ENCODE data around the gene DISC1.
"Not testable (repeated sequence)": the region's sequence is repeated elsewhere in the genome, so short reads cannot be mapped to it uniquely, and the experiment has no call there.

Gene DISC1

GRCh38 chr1:231959225-231959884, 332.8 kb downstream of the DISC1 start:
- no peak for DNase-seq (ENCODE audit: low spot score)

GRCh38 chr1:231961801-231962200, 335.2 kb downstream of the DISC1 start:
- DNase-seq (ENCODE audit: low spot score), result not testable (repeated sequence)

GRCh38 chr1:231962636-231963035, 336.0 kb downstream of the DISC1 start:
- DNase-seq (ENCODE audit: low spot score), result no peak

GRCh38 chr1:231964241-231964640, 337.7 kb downstream of the DISC1 start:
- no peak for DNase-seq (ENCODE audit: low spot score)

GRCh38 chr1:231964961-231965360, 338.4 kb downstream of the DISC1 start:
- no peak for DNase-seq (ENCODE audit: low spot score)

GRCh38 chr1:231965615-231966014, 339.0 kb downstream of the DISC1 start:
- DNase-seq (ENCODE audit: low spot score), result no peak

GRCh38 chr1:231966983-231967382, 340.4 kb downstream of the DISC1 start:
- no peak for DNase-seq (ENCODE audit: low spot score)

- no peak for DNase-seq (ENCODE audit: low spot score)
Observed at GRCh38 chr1:231969076-231969475, 342.5 kb downstream of the DISC1 start.

- not testable (repeated sequence) for DNase-seq (ENCODE audit: low spot score)
Observed at GRCh38 chr1:231969761-231970160, 343.2 kb downstream of the DISC1 start.

GRCh38 chr1:231970684-231971083, 344.1 kb downstream of the DISC1 start:
- peak; percentile 43 for DNase-seq (ENCODE audit: low spot score)

- DNase-seq (ENCODE audit: low spot score), result no peak
Observed at GRCh38 chr1:231971397-231972110, 345.0 kb downstream of the DISC1 start.

- no peak for DNase-seq (ENCODE audit: low spot score)
Observed at GRCh38 chr1:231972111-231972445, 345.5 kb downstream of the DISC1 start.

GRCh38 chr1:231973830-231974229, 347.2 kb downstream of the DISC1 start:
- no peak for DNase-seq (ENCODE audit: low spot score)

- DNase-seq (ENCODE audit: low spot score), result no peak
Observed at GRCh38 chr1:231976231-231976630, 349.6 kb downstream of the DISC1 start.

GRCh38 chr1:231981675-231982074, 355.1 kb downstream of the DISC1 start:
- no peak for DNase-seq (ENCODE audit: low spot score)

GRCh38 chr1:231982871-231983587, 356.4 kb downstream of the DISC1 start:
- no peak for DNase-seq (ENCODE audit: low spot score)

- DNase-seq (ENCODE audit: low spot score), result no peak
Observed at GRCh38 chr1:231983588-231984193, 357.1 kb downstream of the DISC1 start.

GRCh38 chr1:231985296-231986023, 358.9 kb downstream of the DISC1 start:
- DNase-seq (ENCODE audit: low spot score), result no peak

GRCh38 chr1:231986631-231987336, 360.2 kb downstream of the DISC1 start:
- DNase-seq (ENCODE audit: low spot score), result peak; percentile 13

GRCh38 chr1:231990388-231990787, 363.8 kb downstream of the DISC1 start:
- DNase-seq (ENCODE audit: low spot score), result no peak

GRCh38 chr1:231991231-231991630, 364.6 kb downstream of the DISC1 start:
- no peak for DNase-seq (ENCODE audit: low spot score)

Measured in Ammon's horn (tissue), 1 donor.